ENCODE results near the gene SYNJ2. TPM values are rescaled to one million over a fixed set of nuclear protein-coding genes. Genes with fewer than 3 reads are reported as not detected.
A peak's percentile ranks its signal among the peaks of the same experiment; 100 is the strongest.
"Not testable (repeated sequence)": the region's sequence is repeated elsewhere in the genome, so short reads cannot be mapped to it uniquely, and the experiment has no call there.

The SYNJ2 gene
- total RNA-seq, 1 experiment from 2014 or later, result 10.3 TPM

DNA sequence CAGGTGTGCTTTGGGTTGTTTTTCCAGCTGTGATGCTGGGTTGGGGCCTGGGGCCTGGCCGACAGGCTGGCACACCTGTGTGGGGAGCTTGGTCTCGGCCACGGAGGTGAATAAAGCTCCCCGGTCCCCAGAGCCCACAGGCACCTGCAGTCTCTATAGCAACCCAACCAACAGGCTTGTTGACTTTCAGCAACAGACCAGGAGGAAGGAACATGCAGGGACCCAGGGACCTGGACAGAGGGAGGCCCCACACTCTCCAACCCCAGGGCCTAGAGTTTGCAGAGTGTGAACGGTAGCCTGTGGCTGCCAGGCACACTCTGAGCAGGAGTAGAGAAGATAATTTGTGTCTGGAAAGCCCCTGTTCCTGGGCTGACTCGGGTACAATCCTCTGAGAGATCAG, 14.6 kb upstream of the SYNJ2 start:
- Mint-ChIP-seq H3K4me3 (ENCODE audit: unreplicated experiment) (no peak overlapping the region), H3K36me3 (ENCODE audit: insufficient read depth, unreplicated experiment) (no peaks in the 10 kb centered on the region), H3K4me1 (ENCODE audit: insufficient read depth, unreplicated experiment) (peaks cover 17% of the 10 kb centered on the region), H3K9me3 (ENCODE audit: unreplicated experiment) (no peaks in the 10 kb centered on the region), H3K27me3 (ENCODE audit: insufficient read depth, unreplicated experiment) (peaks cover 18% of the 10 kb centered on the region), H3K27ac (ENCODE audit: low read depth, unreplicated experiment) (no peak overlapping the region)
- intact Hi-C loops (cut with micrococcal nuclease), result no loop called here
- POLR2A ChIA-PET, result no interaction called here
- CTCF ChIA-PET, result interaction anchor here (0.5 to 2.0 kb wide), 3 partner anchors 13 to 129 kb away, joined by 3 to 5 read pairs (median 4); no protein-coding TSS in a partner anchor
- DNase-seq (ENCODE audit: unreplicated experiment), result no peak
- no TSS peak for BruUV-seq (replicated peaks)
- no peak for TF ChIP-seq CTCF (IDR thresholded peaks at IDR 0.05; ENCODE audit: unreplicated experiment)

- Mint-ChIP-seq H3K4me1 (ENCODE audit: insufficient read depth, unreplicated experiment) (peaks cover 15% of the 10 kb centered on the region), H3K4me3 (ENCODE audit: unreplicated experiment) (no peak overlapping the region), H3K9me3 (ENCODE audit: unreplicated experiment) (no peaks in the 10 kb centered on the region), H3K27me3 (ENCODE audit: insufficient read depth, unreplicated experiment) (peaks cover 18% of the 10 kb centered on the region), H3K36me3 (ENCODE audit: insufficient read depth, unreplicated experiment) (no peaks in the 10 kb centered on the region), H3K27ac (ENCODE audit: low read depth, unreplicated experiment) (no peak overlapping the region)
- no peak for DNase-seq (ENCODE audit: unreplicated experiment)
- ChIA-PET POLR2A (interaction anchor here (0.6 kb wide), 1 partner anchor 48 kb away, joined by 3 read pairs; no protein-coding TSS in a partner anchor), CTCF (interaction anchor here (0.7 to 2.0 kb wide), 2 partner anchors 14 to 275 kb away, joined by 3 to 5 read pairs; no protein-coding TSS in a partner anchor)
- intact Hi-C loops (cut with micrococcal nuclease), result no loop called here
- TF ChIP-seq CTCF (IDR thresholded peaks at IDR 0.05; ENCODE audit: unreplicated experiment), result no peak
- no TSS peak for BruUV-seq (replicated peaks)
Observed at GRCh38 chr6:157967486-157967885, 14.2 kb upstream of the SYNJ2 start.

GRCh38 chr6:157972177-157972576, 9.5 kb upstream of the SYNJ2 start:
- H3K4me1 Mint-ChIP-seq (ENCODE audit: insufficient read depth, unreplicated experiment), result peaks cover 16% of the 10 kb centered on the region
- intact Hi-C loops (cut with micrococcal nuclease); POLR2A ChIA-PET; H3K4me3 Mint-ChIP-seq (ENCODE audit: unreplicated experiment); DNase-seq (ENCODE audit: unreplicated experiment); H3K36me3 Mint-ChIP-seq (ENCODE audit: insufficient read depth, unreplicated experiment); H3K27ac Mint-ChIP-seq (ENCODE audit: low read depth, unreplicated experiment); H3K9me3 Mint-ChIP-seq (ENCODE audit: unreplicated experiment); BruUV-seq (replicated peaks): not testable (repeated sequence)
- CTCF ChIA-PET, result interaction anchor here (0.6 to 0.9 kb wide), 2 partner anchors 585 to 751 kb away, joined by 3 to 4 read pairs; no protein-coding TSS in a partner anchor
- H3K27me3 Mint-ChIP-seq (ENCODE audit: insufficient read depth, unreplicated experiment), result peaks cover 18% of the 10 kb centered on the region

GRCh38 chr6:157974341-157974894, 7.2 kb upstream of the SYNJ2 start:
- Mint-ChIP-seq H3K27ac (ENCODE audit: low read depth, unreplicated experiment) (no peak overlapping the region), H3K27me3 (ENCODE audit: insufficient read depth, unreplicated experiment) (peaks cover 18% of the 10 kb centered on the region), H3K36me3 (ENCODE audit: insufficient read depth, unreplicated experiment) (no peaks in the 10 kb centered on the region), H3K4me1 (ENCODE audit: insufficient read depth, unreplicated experiment) (peaks cover 8% of the 10 kb centered on the region), H3K9me3 (ENCODE audit: unreplicated experiment) (no peaks in the 10 kb centered on the region), H3K4me3 (ENCODE audit: unreplicated experiment) (no peak overlapping the region)
- BruUV-seq (replicated peaks), result no TSS peak
- peak; percentile 23 for DNase-seq (ENCODE audit: unreplicated experiment)
- POLR2A ChIA-PET, result no interaction called here
- intact Hi-C loops (cut with micrococcal nuclease), result no loop called here
- TF ChIP-seq CTCF (IDR thresholded peaks at IDR 0.05; ENCODE audit: unreplicated experiment), result no peak
- CTCF ChIA-PET, result no interaction called here

Measured in MCF 10A (cell line).